ENCODE measurements around the gene PLSCR3.
"Not testable (repeated sequence)": the region's sequence is repeated elsewhere in the genome, so short reads cannot be mapped to it uniquely, and the experiment has no call there.

Gene PLSCR3

DNA sequence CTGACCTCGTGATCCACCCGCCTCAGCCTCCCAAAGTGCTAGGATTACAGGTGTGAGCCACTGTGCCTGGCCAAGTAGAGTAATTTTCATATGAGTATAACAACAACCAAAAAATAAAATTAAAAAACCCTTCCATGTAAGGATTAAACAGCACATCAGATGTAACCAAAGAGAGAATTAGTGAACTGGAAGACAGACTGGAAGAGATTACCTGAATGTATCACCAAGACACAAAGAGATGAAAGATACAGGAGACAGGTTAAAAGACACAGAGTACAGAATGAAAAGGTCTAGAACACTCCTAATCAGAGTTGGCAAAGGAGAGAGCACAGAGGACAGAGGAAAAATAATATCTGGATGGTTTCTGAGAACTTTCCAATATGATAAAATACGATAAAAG lies 15.2 kb downstream of the PLSCR3 start:
- DNase-seq, result no peak

DNA sequence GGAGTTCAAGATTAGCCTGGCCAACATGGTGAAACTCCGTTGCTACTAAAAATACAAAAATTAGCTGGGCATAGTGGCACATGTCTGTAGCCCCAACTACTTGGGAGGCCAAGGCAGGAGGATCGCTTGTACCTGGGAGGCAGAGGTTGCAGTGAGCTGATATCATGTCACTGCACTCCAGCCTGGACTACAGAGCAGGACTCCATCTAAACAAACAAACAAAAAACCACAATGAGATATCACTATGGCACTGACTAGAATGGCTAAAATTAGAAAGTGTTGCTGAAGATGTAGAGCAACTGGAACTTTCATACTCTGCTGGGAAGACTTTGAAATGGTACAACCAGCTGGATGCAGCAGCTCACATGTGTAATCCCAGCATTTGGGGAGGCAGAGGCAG lies 20.0 kb downstream of the PLSCR3 start:
- DNase-seq, result no peak

DNA sequence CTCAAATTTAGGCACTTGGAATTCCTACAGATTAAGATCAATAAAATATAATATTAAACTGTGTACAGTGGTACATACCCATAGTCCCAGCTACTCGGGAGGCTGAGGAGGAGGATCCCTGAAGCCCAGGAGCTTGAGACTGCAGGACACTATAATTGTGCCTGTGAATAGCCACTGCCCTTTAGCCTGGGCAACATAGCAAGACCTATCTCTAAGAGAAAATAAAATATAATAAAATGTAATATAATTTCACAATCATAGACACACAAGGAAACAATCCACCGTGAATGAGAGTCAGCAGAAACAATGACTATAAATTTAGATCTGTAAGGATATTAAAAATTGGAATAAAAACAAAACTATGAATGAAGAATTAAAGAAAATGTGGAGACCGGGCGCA lies 23.5 kb downstream of the PLSCR3 start:
- no peak for DNase-seq

DNA sequence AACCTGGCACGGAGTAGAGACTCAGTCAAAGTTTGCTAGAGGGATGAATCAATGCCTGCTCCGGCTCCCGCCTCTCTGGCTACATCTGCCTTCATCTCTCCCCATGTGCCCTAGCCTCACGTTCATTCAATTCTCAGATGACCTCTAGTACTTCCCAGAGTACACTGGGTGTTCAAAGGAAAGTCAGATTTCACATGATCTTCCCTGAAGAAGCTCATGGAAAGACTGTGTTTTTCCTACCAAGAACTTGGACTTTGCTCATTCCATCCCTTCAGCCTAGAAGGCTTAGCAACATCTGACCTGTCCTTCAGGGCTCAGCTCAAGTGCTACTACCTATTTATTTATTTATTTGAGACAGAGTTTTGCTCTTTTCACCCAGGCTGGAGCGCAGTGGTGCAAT lies 24.5 kb downstream of the PLSCR3 start:
- no peak for DNase-seq

DNA sequence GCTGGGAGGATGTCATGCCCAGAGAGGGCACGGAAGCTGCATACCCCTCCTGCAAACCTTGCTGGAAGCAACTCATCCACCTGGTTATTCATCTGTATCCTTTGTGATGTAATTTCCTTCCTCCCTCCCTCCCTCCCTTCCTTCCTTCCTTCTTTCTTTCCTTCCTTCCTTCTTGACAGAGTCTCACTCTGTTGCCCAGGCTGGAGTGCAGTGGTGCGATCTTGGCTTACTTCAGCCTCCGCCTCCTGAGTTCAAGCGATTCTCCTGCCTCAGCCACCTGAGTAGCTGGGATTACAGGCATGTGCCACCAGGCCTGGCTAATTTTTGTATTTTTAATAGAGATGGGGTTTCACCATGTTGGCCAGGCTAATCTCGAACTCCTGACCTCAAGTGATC lies 25.7 kb downstream of the PLSCR3 start:
- DNase-seq, result not testable (repeated sequence)

DNA sequence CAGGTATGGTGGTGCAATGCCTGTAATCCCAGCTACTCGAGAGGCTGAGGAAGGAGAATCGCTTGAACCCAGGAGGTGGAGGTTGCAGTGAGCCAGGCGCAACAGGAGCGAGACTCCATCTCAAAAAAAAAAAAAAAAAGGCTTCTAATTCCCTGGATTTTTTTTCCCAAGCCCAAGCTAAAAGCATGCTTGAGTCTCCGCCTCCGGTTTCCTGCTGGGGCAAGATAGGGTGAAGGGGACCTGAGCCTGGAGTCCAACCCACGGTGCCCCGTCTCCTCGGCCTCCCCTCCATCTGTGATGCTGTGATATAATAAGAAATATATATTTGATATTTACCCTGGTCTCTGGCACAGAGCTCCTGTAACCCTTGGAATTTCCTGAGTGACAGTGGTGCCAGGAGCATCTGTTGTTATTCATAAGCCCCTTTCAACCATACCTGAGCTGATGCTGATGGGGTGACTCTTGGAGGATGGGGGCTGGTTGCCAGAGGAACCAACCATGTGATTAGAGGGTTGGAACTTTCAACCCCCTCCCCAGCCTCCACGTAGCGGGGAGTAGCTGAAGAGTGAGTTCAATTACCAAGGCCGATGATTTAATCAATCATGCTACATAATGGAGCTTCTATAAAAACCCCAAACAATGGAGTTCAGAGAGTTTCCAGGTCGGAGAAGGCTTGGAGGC lies 26.3 kb downstream of the PLSCR3 start:
- no peak for DNase-seq

DNA sequence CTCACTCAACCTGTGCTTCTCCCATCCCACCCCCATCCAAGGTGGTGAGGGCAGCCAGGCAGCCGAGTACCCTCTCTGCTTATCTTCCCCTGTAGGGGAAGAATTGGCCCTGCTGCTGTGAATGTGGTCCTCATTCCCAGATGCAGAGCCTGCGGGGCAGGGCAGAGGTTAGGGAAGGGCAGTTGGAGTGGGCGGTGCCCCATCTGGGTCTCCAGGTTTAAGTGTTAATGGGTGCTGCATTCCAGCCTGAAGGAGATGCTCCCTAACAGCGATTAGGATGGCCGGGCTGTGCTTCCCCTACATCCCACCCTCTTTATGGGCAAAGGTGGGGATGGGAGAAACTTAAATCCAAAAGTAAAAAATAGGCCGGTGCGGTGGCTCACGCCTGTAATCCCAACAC lies 27.2 kb downstream of the PLSCR3 start:
- DNase-seq, result no peak

DNA sequence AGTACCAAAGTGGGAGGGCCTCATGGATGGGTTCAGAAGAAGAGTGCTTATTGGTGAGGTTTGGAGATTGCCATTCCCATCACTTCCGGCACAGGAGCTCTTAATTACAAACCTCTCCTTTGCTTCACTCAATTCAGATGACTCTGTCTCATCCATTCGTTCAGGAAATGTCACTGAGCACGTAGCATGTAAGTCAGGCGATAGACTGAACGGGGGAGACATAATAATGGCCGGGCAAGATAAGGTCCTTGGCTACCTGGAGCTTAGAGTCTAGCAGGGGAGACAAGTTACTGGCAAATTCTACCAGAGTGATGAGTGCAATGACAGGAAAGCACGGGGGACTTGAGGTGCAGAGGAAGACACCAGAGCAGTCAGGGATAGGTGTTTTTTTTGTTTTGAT lies 28.4 kb downstream of the PLSCR3 start:
- not testable (repeated sequence) for DNase-seq

DNA sequence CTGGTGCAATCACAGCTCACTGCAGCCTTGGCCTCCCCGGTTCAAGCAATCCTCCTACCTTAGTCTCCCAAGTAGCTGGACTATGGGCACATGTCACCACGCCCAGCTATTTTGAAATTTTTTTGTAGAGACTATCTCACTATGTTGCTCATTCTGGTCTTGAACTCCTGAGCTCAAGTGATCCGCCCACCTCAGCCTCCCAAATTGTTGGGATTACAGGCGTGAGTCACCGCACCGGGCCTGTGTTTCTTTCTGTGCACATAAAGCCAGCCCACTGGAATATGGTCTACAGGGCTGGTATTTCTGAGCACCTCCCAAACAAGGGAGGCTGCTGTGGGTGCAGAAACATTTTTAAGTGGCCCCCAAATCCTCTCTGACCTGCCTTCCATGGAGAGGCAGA lies 31.0 kb downstream of the PLSCR3 start:
- DNase-seq, result no peak

DNA sequence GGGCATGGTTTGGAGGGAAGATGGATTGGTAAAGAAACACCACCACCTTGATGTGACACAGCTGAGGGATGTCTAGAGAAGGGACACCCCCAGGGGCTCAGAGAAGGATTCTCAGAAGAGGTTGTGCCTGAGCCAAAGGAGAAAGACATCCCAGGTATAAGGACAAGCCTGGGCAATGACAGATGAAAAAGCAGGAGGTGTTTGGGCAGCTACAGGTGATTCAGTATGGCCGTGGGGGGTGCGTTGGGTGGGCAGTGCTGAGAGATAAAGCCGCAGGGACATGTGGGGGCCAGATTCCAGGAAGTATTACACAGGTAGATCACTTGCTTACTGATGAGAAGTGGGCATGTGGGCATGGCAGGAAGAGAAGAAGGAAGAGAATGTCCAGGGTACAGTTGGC lies 32.4 kb downstream of the PLSCR3 start:
- no peak for DNase-seq

DNA sequence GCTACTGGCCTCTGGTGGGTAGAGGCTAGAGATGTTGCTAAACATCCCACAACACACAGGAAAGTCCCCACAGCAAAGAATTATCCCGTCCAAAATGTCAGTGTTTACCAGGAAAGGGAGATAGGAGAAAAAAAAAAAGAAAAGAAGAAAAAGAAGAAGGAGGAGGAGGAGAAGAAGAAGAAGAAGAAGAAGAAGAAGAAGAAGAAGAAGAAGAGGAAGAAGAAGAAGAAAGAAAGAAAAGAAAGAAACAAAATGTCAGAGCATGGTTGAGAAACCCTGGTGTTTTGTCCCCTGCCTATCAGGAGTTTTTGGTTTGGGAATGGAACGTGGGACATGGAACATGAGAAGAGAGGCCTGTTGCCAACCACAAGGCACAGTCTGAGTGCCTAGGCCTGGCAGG lies 36.9 kb downstream of the PLSCR3 start:
- DNase-seq, result no peak

DNA sequence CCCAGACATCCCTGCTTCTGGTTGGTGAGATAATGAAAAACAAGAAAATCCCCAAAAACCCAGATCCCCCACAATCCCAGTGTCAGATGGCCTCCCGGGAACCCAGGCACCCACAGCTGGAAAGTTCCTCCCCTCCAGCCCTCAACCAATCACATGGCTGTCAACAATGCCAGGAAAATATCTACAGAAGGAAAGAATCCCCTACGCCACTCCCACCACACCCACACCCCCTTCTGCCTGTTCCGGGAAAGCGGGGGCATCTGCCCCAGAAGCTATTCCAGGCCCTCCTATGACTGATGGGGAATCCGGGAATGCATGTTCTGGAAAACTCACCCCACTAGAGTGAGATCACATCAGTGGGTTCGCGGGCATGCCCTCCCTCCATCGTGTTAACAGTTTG lies 37.6 kb downstream of the PLSCR3 start:
- no peak for DNase-seq

DNA sequence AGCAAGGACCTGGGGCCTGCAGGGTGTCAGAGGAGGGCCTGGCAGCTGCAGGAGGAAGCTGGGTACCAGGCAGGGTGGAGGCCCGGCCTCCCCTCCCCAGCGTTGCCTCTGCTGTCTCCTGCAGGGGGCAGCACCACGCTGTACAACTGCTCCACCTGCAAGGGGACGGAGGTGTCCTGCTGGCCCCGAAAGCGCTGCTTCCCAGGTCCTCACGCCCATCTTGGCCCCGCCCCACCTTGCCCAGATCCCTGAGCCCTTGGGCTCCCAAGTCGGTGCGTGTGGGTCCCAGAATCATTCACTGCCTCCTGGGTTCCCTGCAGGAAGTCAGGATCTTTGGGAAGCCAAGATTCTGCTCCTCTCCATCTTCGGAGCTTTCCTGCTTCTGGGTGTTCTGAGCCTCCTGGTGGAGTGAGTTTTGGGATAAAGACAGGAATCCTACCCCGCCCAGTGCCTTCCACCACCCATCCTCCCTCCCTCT lies 38.2 kb downstream of the PLSCR3 start:
- DNase-seq, result peak; percentile 84

DNA sequence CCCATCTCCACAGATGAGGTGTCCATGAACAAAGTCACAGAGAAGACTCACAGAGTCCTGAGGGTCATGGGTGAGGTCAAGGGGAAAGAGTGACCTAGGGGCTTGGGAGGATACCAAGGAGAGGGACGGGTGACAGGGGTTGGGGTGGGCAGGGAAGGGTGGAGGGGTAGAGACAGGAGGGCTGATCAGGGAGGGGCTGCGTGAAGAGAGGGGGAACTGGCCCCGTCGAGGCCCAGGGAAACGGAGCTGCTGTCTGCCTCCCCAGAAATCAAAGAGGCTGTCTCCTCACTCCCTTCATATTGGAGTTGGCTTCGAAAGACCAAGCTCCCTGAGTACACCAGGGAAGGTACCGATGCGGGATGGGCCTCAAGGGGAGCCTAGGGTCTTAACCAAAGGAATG lies 38.8 kb downstream of the PLSCR3 start:
- no peak for DNase-seq

DNA sequence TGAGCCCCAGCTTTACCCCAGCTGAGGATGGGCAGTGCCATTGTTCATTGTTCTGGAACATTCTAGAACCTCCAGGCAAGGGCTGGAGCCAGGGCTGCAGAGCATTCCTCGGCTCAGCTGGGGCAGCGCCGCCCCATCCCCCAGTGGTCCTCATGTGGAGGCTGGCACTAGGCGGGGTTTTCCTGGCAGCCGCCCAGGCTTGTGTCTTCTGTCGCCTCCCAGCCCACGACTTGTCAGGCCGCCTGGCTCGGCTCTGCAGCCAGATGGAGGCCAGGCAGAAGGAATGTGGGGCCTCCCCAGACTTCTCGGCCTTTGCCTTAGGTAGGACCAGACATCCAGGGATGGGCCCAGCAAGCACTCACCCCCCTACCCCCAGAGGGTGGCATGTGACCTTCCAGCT lies 39.3 kb downstream of the PLSCR3 start, which contains the start of gene TMEM95:
TSS of gene TMEM95 (plus strand) at position 104 of the 400 bp plus-strand sequence. CDS start at position 153, 49 bp downstream.
- DNase-seq, result peak; percentile 53

DNA sequence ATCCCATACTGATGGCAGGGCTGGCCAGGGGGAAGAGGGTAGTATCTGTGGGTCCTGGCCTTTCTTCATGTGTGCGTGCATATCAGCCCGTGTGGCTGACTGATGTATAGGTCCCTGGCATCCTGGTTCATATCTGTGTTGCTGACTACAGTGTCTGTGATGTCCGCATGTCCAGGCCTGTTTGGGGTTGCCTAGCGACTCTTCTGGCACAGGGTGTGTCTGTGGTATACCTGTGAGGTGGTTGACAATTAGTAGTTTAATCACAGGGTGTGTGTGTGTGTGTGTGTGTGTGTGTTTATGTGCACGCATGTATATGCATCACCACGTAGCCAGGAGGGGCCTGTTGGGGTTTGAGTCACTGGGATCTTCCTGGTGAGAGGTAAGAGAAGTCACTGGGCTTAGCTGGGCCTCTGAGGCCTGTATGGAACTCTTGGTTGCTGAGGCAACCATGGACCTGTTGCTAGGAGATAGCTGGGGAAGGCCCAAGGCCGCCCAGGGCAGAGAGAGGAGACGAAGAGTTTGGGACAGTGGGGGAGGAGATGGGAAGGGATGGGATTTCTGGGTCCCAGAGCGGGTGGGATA lies 40.0 kb downstream of the PLSCR3 start:
- DNase-seq, result no peak

DNA sequence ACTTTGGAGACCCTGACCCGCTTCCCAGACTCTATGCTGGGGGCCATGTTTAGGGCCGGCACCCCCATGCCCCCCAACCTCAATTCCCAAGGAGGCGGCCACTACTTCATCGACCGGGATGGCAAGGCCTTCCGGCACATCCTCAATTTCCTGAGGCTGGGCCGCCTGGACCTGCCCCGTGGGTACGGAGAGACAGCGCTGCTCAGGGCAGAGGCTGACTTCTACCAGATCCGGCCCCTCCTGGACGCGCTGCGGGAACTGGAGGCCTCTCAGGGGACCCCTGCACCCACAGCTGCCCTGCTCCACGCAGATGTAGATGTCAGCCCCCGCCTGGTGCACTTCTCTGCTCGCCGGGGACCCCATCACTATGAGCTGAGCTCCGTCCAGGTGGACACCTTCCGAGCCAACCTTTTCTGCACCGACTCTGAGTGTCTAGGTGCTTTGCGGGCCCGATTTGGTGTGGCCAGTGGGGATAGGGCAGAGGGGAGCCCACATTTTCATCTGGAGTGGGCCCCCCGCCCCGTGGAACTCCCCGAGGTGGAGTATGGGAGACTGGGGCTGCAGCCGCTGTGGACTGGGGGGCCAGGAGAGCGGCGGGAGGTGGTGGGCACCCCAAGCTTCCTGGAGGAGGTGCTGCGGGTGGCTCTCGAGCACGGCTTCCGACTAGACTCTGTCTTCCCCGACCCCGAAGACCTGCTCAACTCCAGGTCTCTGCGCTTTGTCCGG lies 41.3 kb downstream of the PLSCR3 start:
- DNase-seq, result no peak

DNA sequence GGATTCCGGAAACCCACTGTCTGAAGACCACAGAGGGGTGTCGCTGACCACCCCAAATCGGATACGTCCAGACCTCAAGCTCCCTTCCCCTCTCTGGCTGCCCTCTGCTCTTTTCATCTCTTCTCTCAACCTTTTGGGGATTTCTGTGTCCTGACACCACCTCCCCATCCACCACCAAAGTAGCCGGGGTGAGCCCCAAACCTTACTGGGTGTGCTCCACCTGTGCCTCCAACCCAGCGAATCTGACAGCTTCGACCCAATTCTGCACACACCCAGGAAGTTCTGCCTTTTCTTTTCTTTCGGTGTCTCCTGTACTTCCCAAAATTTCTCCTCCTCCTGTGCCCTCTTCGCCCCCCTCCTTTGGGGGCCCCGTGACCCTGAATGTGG lies 41.8 kb downstream of the PLSCR3 start:
- DNase-seq, result no peak

DNA sequence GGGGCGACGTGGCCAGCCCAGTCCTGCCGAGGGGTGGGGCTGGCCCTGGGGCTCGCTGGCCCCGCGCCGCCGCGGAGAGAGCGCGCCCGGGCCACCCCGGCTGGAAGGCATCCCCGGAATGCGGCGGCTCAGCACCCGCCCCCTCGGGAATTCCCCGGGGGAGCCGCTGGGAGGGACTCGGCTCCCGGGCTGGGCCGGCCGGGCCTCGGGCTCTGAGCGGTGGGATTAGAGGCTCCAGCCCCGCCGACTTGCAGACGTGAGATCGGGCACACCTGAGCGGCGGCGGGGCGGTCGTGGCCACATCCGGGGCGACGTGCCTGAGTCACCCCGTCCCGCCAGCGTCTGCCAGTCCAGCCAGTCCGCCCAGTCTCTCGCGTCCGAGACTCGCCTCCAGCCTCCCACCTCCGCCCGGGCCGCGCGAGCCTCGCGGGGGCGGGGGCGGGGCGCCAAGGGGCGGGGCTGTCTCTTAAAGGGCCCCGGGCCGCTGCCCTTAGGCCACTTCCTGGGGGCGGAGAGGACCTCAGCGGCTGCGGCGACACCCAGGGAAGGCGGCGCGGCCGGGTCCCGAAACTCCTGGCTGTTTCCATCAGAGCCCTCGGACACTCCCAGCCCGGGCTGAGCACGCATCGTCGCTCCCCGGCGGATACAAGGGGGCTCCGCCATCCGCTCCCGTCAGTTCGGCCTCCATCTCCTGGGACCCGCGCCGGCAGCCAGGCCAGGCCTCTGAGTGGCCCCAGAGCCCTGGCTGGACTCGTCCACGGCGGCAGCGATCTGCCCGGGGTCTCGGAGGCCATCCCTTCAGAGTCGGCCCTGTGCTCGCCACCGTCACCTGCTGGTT lies 42.4 kb downstream of the PLSCR3 start, which contains the start of gene KCTD11:
TSS of gene KCTD11 (plus strand) at position 498 of the 838 bp plus-strand sequence.
- peak; percentile 50 for DNase-seq

DNA sequence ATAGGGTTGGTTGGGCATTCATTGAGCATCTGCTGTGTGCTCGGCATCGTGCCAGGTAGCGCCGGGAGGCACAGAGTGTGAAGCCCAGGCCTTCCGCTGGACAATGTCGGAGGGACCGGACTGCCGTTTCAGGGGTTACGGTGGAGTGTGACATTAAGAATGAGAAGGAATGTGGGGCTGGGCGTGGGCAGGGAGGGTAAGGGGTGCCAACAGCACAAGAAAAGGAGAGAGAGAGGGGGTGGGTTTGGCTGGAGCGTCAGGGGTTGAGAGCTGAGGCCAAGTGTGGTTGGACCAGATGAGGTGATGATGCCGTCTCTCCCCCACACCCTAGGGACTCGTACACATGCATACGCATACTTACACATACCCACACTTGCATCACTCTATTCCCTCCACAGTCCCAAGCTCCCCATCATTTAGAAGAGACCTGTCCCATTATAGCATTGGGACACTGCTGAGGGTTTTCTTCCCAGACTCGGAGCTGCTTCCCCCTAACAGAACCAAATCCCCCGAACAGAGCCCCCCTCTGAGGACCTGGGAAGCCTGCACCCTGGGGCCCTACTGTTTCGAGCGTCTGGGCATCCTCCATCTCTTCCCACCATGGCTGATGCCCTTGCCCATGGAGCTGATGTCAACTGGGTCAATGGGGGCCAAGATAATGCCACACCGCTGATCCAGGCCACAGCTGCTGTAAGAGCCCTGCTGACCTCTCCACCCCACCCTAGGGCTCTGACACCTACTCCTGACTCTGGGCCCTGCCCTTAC lies 45.7 kb downstream of the PLSCR3 start:
- DNase-seq, result no peak

DNA sequence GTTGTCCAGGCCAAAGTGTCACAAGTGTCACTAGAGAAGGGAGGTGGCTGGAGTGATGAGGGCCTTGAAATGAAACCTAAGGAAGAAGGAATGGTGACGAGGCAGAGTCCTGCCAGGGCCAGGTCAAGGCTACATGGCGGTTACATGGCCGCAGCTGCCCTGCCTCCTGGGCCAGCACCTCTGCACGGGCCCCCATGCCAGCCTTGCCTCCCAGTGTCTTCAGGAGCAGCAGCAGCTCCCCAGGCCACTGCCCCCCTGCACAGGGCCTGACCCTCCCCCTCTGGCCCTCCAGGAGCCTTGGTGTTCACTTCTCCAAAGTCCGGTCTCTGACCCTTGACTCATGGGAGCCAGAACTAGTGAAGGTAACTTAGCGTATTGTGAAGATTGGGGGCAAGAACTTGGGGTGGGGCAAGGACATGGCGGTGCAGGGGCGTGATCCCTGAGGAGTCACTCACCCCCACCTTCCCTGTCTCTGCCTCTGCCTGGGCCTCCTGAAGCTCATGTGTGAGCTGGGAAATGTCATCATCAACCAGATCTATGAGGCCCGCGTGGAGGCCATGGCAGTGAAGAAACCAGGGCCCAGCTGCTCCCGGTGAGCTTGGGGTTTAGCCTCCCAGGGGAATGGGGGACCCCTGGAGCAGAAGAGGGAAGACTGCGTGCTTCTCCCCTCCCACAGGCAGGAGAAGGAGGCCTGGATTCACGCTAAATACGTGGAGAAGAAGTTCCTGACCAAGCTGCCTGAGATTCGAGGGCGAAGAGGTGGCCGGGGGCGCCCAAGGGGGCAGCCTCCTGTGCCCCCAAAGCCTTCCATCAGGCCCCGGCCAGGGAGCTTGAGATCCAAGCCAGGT lies 46.5 kb downstream of the PLSCR3 start:
- DNase-seq, result no peak

Measured in SHP77 treated with DMSO at 0.1 percent for 48 hours (cell line).